Measurements from ENCODE around the gene TPD52L1. TPM values are rescaled to one million over a fixed set of nuclear protein-coding genes. Genes with fewer than 3 reads are reported as not detected.
A peak's percentile ranks its signal among the peaks of the same experiment; 100 is the strongest.

Gene TPD52L1
- total and polyA plus RNA-seq, 2 experiments from 2014 or later, result 5.1 to 12.3 TPM

GRCh38 chr6:125116170-125116569 is 37.4 kb upstream of the TPD52L1 start:
- Histone ChIP-seq H3K27ac (no peak overlapping the region), H3K9me3 (ENCODE audit: low read depth) (no peaks in the 10 kb centered on the region), H2AFZ (no peak overlapping the region), H3K79me2 (ENCODE audit: insufficient read depth) (no peaks in the 10 kb centered on the region), H3K36me3 (ENCODE audit: low read depth) (no peaks in the 10 kb centered on the region), H3K9ac (no peak overlapping the region), H3K9me2 (ENCODE audit: insufficient read depth) (no peaks in the 10 kb centered on the region), H3K4me1 (ENCODE audit: insufficient read depth) (no peaks in the 10 kb centered on the region), H4K20me1 (ENCODE audit: insufficient read depth) (no peaks in the 10 kb centered on the region), H3F3A (ENCODE audit: insufficient read depth) (no peaks in the 10 kb centered on the region), H3K4me2 (ENCODE audit: unreplicated experiment) (no peak overlapping the region), H3K27me3 (replicated peaks; ENCODE audit: insufficient read depth) (no peaks in the 10 kb centered on the region), H3K4me3 (no peak overlapping the region)
- 88 to 97% methylated on average over 1 of the region's 1 CpG for whole genome bisulfite sequencing, 2 experiments (ENCODE audit: low coverage in 1 of 2, low lambda C conversion rate in 2 of 2, missing lambda C conversion rate in 2 of 2)
- in situ Hi-C loops (cut with MboI), result no loop called here
- DNase-seq, result no peak
- TF ChIP-seq EZH2phosphoT487 (IDR thresholded peaks at IDR 0.05; ENCODE audit: insufficient read depth, low read depth) (no peak), EZH2 (IDR thresholded peaks at IDR 0.05; ENCODE audit: insufficient read depth, poor library complexity, severe bottlenecking) (no peak)

GRCh38 chr6:125116710-125117109 is 36.9 kb upstream of the TPD52L1 start:
- Histone ChIP-seq H3K4me1 (ENCODE audit: insufficient read depth) (no peaks in the 10 kb centered on the region), H3K27me3 (replicated peaks; ENCODE audit: insufficient read depth) (no peaks in the 10 kb centered on the region), H3K27ac (no peak overlapping the region), H3K9me2 (ENCODE audit: insufficient read depth) (no peaks in the 10 kb centered on the region), H3K9ac (no peak overlapping the region), H3F3A (ENCODE audit: insufficient read depth) (no peaks in the 10 kb centered on the region), H3K9me3 (ENCODE audit: low read depth) (no peaks in the 10 kb centered on the region), H3K36me3 (ENCODE audit: low read depth) (no peaks in the 10 kb centered on the region), H3K79me2 (ENCODE audit: insufficient read depth) (no peaks in the 10 kb centered on the region), H3K4me3 (no peak overlapping the region), H3K4me2 (ENCODE audit: unreplicated experiment) (no peak overlapping the region), H4K20me1 (ENCODE audit: insufficient read depth) (no peaks in the 10 kb centered on the region), H2AFZ (no peak overlapping the region)
- TF ChIP-seq EZH2phosphoT487 (IDR thresholded peaks at IDR 0.05; ENCODE audit: insufficient read depth, low read depth), result no peak
- no peak for TF ChIP-seq EZH2 (IDR thresholded peaks at IDR 0.05; ENCODE audit: insufficient read depth, poor library complexity, severe bottlenecking)
- DNase-seq, result no peak
- WGBS, 2 experiments (ENCODE audit: low coverage in 1 of 2, low lambda C conversion rate in 2 of 2, missing lambda C conversion rate in 2 of 2), result 67 to 73% methylated on average over 4 of the region's 4 CpGs
- in situ Hi-C loops (cut with MboI), result no loop called here

- H3K79me2 ChIP-seq (ENCODE audit: insufficient read depth), result no peaks in the 10 kb centered on the region
- 67 to 72% methylated on average over 3 of the region's 3 CpGs for WGBS, 2 experiments (ENCODE audit: low coverage in 1 of 2, low lambda C conversion rate in 2 of 2, missing lambda C conversion rate in 2 of 2)
- no peaks in the 10 kb centered on the region for H3K27me3 ChIP-seq (replicated peaks; ENCODE audit: insufficient read depth)
- no peaks in the 10 kb centered on the region for H3K36me3 ChIP-seq (ENCODE audit: low read depth)
- no peaks in the 10 kb centered on the region for H4K20me1 ChIP-seq (ENCODE audit: insufficient read depth)
- TF ChIP-seq EZH2 (IDR thresholded peaks at IDR 0.05; ENCODE audit: insufficient read depth, poor library complexity, severe bottlenecking) (no peak), EZH2phosphoT487 (IDR thresholded peaks at IDR 0.05; ENCODE audit: insufficient read depth, low read depth) (no peak)
- in situ Hi-C loops (cut with MboI), result no loop called here
- H2AFZ ChIP-seq, result no peak overlapping the region
- H3K4me1 ChIP-seq (ENCODE audit: insufficient read depth), result no peaks in the 10 kb centered on the region
- no peaks in the 10 kb centered on the region for H3K9me3 ChIP-seq (ENCODE audit: low read depth)
- peak; percentile 42 for DNase-seq
- H3K4me3 ChIP-seq, result no peak overlapping the region
- H3K4me2 ChIP-seq (ENCODE audit: unreplicated experiment), result no peak overlapping the region
- H3K27ac ChIP-seq, result no peak overlapping the region
- H3F3A ChIP-seq (ENCODE audit: insufficient read depth), result no peaks in the 10 kb centered on the region
- H3K9ac ChIP-seq, result no peak overlapping the region
- H3K9me2 ChIP-seq (ENCODE audit: insufficient read depth), result no peaks in the 10 kb centered on the region
Observed at GRCh38 chr6:125117818-125118217, 35.8 kb upstream of the TPD52L1 start.

GRCh38 chr6:125120054-125120590 is 33.5 kb upstream of the TPD52L1 start:
- Histone ChIP-seq H2AFZ (no peak overlapping the region), H3K27ac (no peak overlapping the region), H3K4me2 (ENCODE audit: unreplicated experiment) (no peak overlapping the region), H3K9me2 (ENCODE audit: insufficient read depth) (no peaks in the 10 kb centered on the region), H3K4me3 (no peak overlapping the region), H3K9ac (no peak overlapping the region), H3K79me2 (ENCODE audit: insufficient read depth) (no peaks in the 10 kb centered on the region), H4K20me1 (ENCODE audit: insufficient read depth) (no peaks in the 10 kb centered on the region), H3K36me3 (ENCODE audit: low read depth) (no peaks in the 10 kb centered on the region), H3K4me1 (ENCODE audit: insufficient read depth) (no peaks in the 10 kb centered on the region), H3F3A (ENCODE audit: insufficient read depth) (no peaks in the 10 kb centered on the region), H3K27me3 (replicated peaks; ENCODE audit: insufficient read depth) (no peaks in the 10 kb centered on the region), H3K9me3 (ENCODE audit: low read depth) (no peaks in the 10 kb centered on the region)
- DNase-seq, result no peak
- TF ChIP-seq EZH2phosphoT487 (IDR thresholded peaks at IDR 0.05; ENCODE audit: insufficient read depth, low read depth), result no peak
- TF ChIP-seq EZH2 (IDR thresholded peaks at IDR 0.05; ENCODE audit: insufficient read depth, poor library complexity, severe bottlenecking), result no peak
- WGBS, 2 experiments (ENCODE audit: low coverage in 1 of 2, low lambda C conversion rate in 2 of 2, missing lambda C conversion rate in 2 of 2), result 81 to 85% methylated on average over 3 of the region's 3 CpGs
- in situ Hi-C loops (cut with MboI), result no loop called here

- Histone ChIP-seq H3K4me2 (ENCODE audit: unreplicated experiment) (no peak overlapping the region), H3K9me2 (ENCODE audit: insufficient read depth) (no peaks in the 10 kb centered on the region), H3K9me3 (ENCODE audit: low read depth) (no peaks in the 10 kb centered on the region), H3K4me1 (ENCODE audit: insufficient read depth) (no peaks in the 10 kb centered on the region), H3K9ac (no peak overlapping the region), H3K79me2 (ENCODE audit: insufficient read depth) (no peaks in the 10 kb centered on the region), H4K20me1 (ENCODE audit: insufficient read depth) (no peaks in the 10 kb centered on the region), H2AFZ (no peak overlapping the region), H3F3A (ENCODE audit: insufficient read depth) (no peaks in the 10 kb centered on the region), H3K27ac (no peak overlapping the region), H3K36me3 (ENCODE audit: low read depth) (no peaks in the 10 kb centered on the region), H3K27me3 (replicated peaks; ENCODE audit: insufficient read depth) (no peaks in the 10 kb centered on the region), H3K4me3 (no peak overlapping the region)
- TF ChIP-seq EZH2 (IDR thresholded peaks at IDR 0.05; ENCODE audit: insufficient read depth, poor library complexity, severe bottlenecking), result no peak
- TF ChIP-seq EZH2phosphoT487 (IDR thresholded peaks at IDR 0.05; ENCODE audit: insufficient read depth, low read depth), result no peak
- in situ Hi-C loops (cut with MboI), result no loop called here
- WGBS, 2 experiments (ENCODE audit: low coverage in 1 of 2, low lambda C conversion rate in 2 of 2, missing lambda C conversion rate in 2 of 2), result 30 to 31% methylated on average over 1 of the region's 1 CpG
- no peak for DNase-seq
Observed at GRCh38 chr6:125121894-125122293, 31.7 kb upstream of the TPD52L1 start.
